HepG2 (cell line): ENCODE measurements around the gene NOS1AP. TPM values are rescaled to one million over a fixed set of nuclear protein-coding genes. Genes with fewer than 3 reads are reported as not detected.

ENCODE experiments used
- ATAC-seq: fragments of 200-7000 bp; cut with Tn5 transposase; 3 replicates; pipeline ENCODE4 v1.9.1; 2020; ENCODE audit warnings: mild to moderate bottlenecking, moderate library complexity
- BruUV-seq: library from RNA; stranded (reverse); fragments of 400-500 nt; replicated peaks from 2 replicates; lab custom pipeline; 2021; lab: Mats Ljungman, UMichigan
- CTCF ChIA-PET: fragments of 300-600 bp; formaldehyde crosslinking; extraction: SDS; loops from one replicate; lab custom pipeline; 2021; ENCODE audit warnings: low total read pairs, inconsistent platforms, low intra/inter-chr PET ratio; lab: Yijun Ruan, JAX
- POLR2A ChIA-PET: fragments of 350-600 bp; sonication (Branson Sonifier 250); formaldehyde crosslinking; loops from one replicate; lab custom pipeline; 2020; ENCODE audit warnings: antibody characterized with exemption, inconsistent platforms; lab: Yijun Ruan, JAX
- DNase-seq: peaks from one replicate; pipeline ENCODE4 v3.0.0-alpha.2; 2015; ENCODE audit warnings: low spot score
- FAIRE-seq: peaks from 3 replicates; lab custom pipeline; 2011; peaks lifted over from hg19 to GRCh38; lab: Jason Lieb, UNC
- H2AFZ ChIP-seq: one replicate; pipeline ENCODE4 v1.6.1; 2011; ENCODE audit warnings: low read length, inconsistent platforms
- H3K27ac ChIP-seq: fragments of 300-600 bp; 3 replicates; pipeline ENCODE4 v1.8.0; 2011; ENCODE audit warnings: mixed run types, mild to moderate bottlenecking, mixed read lengths, low read length, inconsistent platforms; ENCODE audit not compliant: insufficient read depth; ENCODE audit errors: extremely low read length
- H3K27me3 ChIP-seq, 2 experiments: fragments of 200-600 bp in 1 of 2; 2 replicates in 1 of 2; 3 replicates in 1 of 2; pipeline versions ENCODE4 v1.6.0 to v1.8.0; 2011; ENCODE audit warnings: low read length in 2 of 2, mild to moderate bottlenecking in 2 of 2, moderate library complexity in 2 of 2, inconsistent platforms in 1 of 2; ENCODE audit not compliant: insufficient read depth in 2 of 2, control insufficient read depth in 1 of 2
- H3K36me3 ChIP-seq, 2 experiments: fragments of 200-600 bp in 1 of 2; replicated peaks in 1 of 2; 2 replicates in 1 of 2; 3 replicates in 1 of 2; pipeline versions ENCODE4 v1.5.1 to v1.8.0; 2011; ENCODE audit warnings: low read length in 2 of 2, inconsistent platforms in 1 of 2; ENCODE audit not compliant: insufficient read depth in 2 of 2, control insufficient read depth in 1 of 2
- H3K4me1 ChIP-seq: 2 replicates; pipeline ENCODE4 v1.5.1; 2012; ENCODE audit warnings: low read length, inconsistent platforms; ENCODE audit not compliant: insufficient read depth
- H3K4me2 ChIP-seq: 2 replicates; pipeline ENCODE4 v1.6.0; 2011; ENCODE audit warnings: low read depth, low read length, inconsistent platforms
- H3K4me3 ChIP-seq, 3 experiments: fragments of 200-600 bp in 1 of 3; sonication (generic), shearing (Covaris generic) in 1 of 3; replicated peaks in 1 of 3; 2 replicates each; pipeline ENCODE4 v1.5.1; 2011 to 2016; ENCODE audit warnings: low read length in 3 of 3, inconsistent platforms in 2 of 3, low read depth in 2 of 3, mild to moderate bottlenecking in 2 of 3, control low read depth in 1 of 3, mixed read lengths in 1 of 3; ENCODE audit not compliant: insufficient read depth in 1 of 3
- H3K79me2 ChIP-seq: one replicate; pipeline ENCODE4 v1.6.1; 2011; ENCODE audit warnings: low read length, inconsistent platforms; ENCODE audit not compliant: insufficient read depth
- H3K9ac ChIP-seq: 2 replicates; pipeline ENCODE4 v1.6.0; 2011; ENCODE audit warnings: mild to moderate bottlenecking, low read depth, low read length, inconsistent platforms; ENCODE audit not compliant: insufficient read depth
- H3K9me3 ChIP-seq: 2 replicates; pipeline ENCODE4 v1.5.1; 2012; ENCODE audit warnings: mild to moderate bottlenecking, low read length
- H4K20me1 ChIP-seq: 2 replicates; pipeline ENCODE4 v1.6.0; 2011; ENCODE audit warnings: inconsistent platforms, mild to moderate bottlenecking, low read length, moderate library complexity; ENCODE audit not compliant: insufficient read depth
- CREB1 ChIP-seq, 2 experiments: fragments of 450-650 bp in 1 of 2; IDR thresholded peaks; 2 replicates each; pipeline ENCODE4 v1.6.1; 2016 to 2017; ENCODE audit warnings: control low read depth in 1 of 2, mild to moderate bottlenecking in 1 of 2, missing compliant biosample characterization in 1 of 2, missing genetic modification characterization in 1 of 2
- CREM ChIP-seq, 2 experiments: sonication (generic) in 1 of 2; formaldehyde crosslinking in 1 of 2; IDR thresholded peaks; 2 replicates each; pipeline versions ENCODE4 v1.4.0 to v1.6.1; 2016 to 2020; ENCODE audit warnings: antibody characterized with exemption in 1 of 2, mild to moderate bottlenecking in 1 of 2, missing genetic modification reagents in 1 of 2
- TBX2 ChIP-seq: sonication (generic); formaldehyde crosslinking; IDR thresholded peaks from 2 replicates; pipeline ENCODE4 v1.5.0; 2020; ENCODE audit warnings: missing genetic modification reagents, mild to moderate bottlenecking, borderline replicate concordance
- ZBTB10 ChIP-seq: sonication (generic); formaldehyde crosslinking; IDR thresholded peaks from 2 replicates; pipeline ENCODE4 v1.4.0; 2020; ENCODE audit warnings: missing genetic modification reagents, borderline replicate concordance
- ZBTB4 ChIP-seq: sonication (generic); formaldehyde crosslinking; IDR thresholded peaks from 2 replicates; pipeline ENCODE4 v1.4.0; 2020; ENCODE audit warnings: missing genetic modification reagents, mild to moderate bottlenecking, borderline replicate concordance
- ZNF44 ChIP-seq: sonication (generic); formaldehyde crosslinking; IDR thresholded peaks from 2 replicates; pipeline ENCODE4 v1.5.1; 2020; ENCODE audit warnings: mild to moderate bottlenecking, missing genetic modification reagents
- WGBS: methylation state at CpG from one replicate; pipeline ENCODE4 v1.1.6; 2017; ENCODE audit warnings: low lambda C conversion rate; 5-methylcytosine and 5-hydroxymethylcytosine counted together
- in situ Hi-C: cut with HindIII; loops from 2 replicates; pipeline ENCODE4 v1.10.0; 2017; ENCODE audit warnings: low pct_unique_long_range_greater_than_20kb; ENCODE audit not compliant: extremely low pct_ligation_motif_present
- intact Hi-C: fragments of 100-400 bp; cut with micrococcal nuclease; formaldehyde crosslinking; loops from one replicate; pipeline ENCODE4 v1.10.0; 2022; ENCODE audit not compliant: unreplicated experiment
- polyA plus RNA-seq, 8 experiments: library from polyadenylated mRNA; depleted of rRNA in 3 of 8; stranded (reverse) in 7 of 8; unstranded in 1 of 8; fragments of >200 nt; fragmentation: Illumina TruSeq in 4 of 8; extraction: Trizol in 4 of 8; gene quantifications; 2 replicates each; pipeline versions ENCODE4 v1.2.1 to v1.2.3, GENCODE V29; 2011 to 2016; ENCODE audit warnings: low read depth in 4 of 8, missing spikeins in 1 of 8, mixed read lengths in 1 of 8; ENCODE audit not compliant: insufficient read depth in 1 of 8
- total RNA-seq, 5 experiments: library from RNA; depleted of rRNA; stranded (reverse); fragments of >200 nt; fragmentation: Illumina TruSeq; extraction: Trizol; gene quantifications; 2 replicates each; pipeline ENCODE4 v1.2.3, GENCODE V29; 2016; ENCODE audit warnings: low read depth in 1 of 5
- TF ChIP-seq, protein P1 (sequence below): sonication (generic); formaldehyde crosslinking; conservative IDR thresholded peaks from 2 replicates; pipeline ENCODE4 v1.4.0; 2020; ENCODE audit warnings: mild to moderate bottlenecking, missing genetic modification reagents, moderate library complexity

The NOS1AP gene
- total and polyA plus RNA-seq, 2 of the 13 experiments (the other 11 are each of a cell fraction or from before 2014, with no cell fraction given) = 2.0 to 3.3 TPM

- Histone ChIP-seq H3K4me2 (0 out of 2 replicates have a peak overlapping the region, but pooled peaks have one; percentile 10), H3K27ac (no peak overlapping the region), H3K36me3 (no peaks in the 10 kb centered on the region; a peak in 2 of 5 replicates), H3K27me3 (no peaks in the 10 kb centered on the region), H3K79me2 (peaks cover 2% of the 10 kb centered on the region), H3K9me3 (no peaks in the 10 kb centered on the region), H4K20me1 (no peaks in the 10 kb centered on the region), H3K4me3 (no peak overlapping the region), H2AFZ (no peak overlapping the region), H3K4me1 (peaks cover 58% of the 10 kb centered on the region), H3K9ac (no peak overlapping the region)
- intact Hi-C loops = no loop called here
- BruUV-seq = no TSS peak
- FAIRE-seq (no peak), DNase-seq (peak; percentile 53), ATAC-seq (peak; percentile 71)
- in situ Hi-C loops = no loop called here
- CTCF ChIA-PET = no interaction called here
- POLR2A ChIA-PET = no interaction called here
- 29% methylated on average over 4 of the region's 4 CpGs for WGBS
- no peak for TF ChIP-seq ZBTB4
- TF ChIP-seq TBX2 (CRISPR knock-in tag) = peak; percentile 68; the same call in 1 of the 2 replicates
- TF ChIP-seq ZNF44 = no peak
- TF ChIP-seq CREM (IDR thresholded peaks at IDR 0.05) = peak; percentile 31; the same call in 1 of the 2 replicates
- TF ChIP-seq CREM (CRISPR knock-in tag; IDR thresholded peaks at IDR 0.05) = no peak
- TF ChIP-seq ZBTB10 (CRISPR knock-in tag) = no peak
- no peak for TF ChIP-seq CREB1 (IDR thresholded peaks at IDR 0.05)
- 0 out of 2 replicates have a peak, but pooled peaks have one; percentile 42 for TF ChIP-seq CREB1 (CRISPR knock-in tag; IDR thresholded peaks at IDR 0.05)
- TF ChIP-seq, protein P1, sequence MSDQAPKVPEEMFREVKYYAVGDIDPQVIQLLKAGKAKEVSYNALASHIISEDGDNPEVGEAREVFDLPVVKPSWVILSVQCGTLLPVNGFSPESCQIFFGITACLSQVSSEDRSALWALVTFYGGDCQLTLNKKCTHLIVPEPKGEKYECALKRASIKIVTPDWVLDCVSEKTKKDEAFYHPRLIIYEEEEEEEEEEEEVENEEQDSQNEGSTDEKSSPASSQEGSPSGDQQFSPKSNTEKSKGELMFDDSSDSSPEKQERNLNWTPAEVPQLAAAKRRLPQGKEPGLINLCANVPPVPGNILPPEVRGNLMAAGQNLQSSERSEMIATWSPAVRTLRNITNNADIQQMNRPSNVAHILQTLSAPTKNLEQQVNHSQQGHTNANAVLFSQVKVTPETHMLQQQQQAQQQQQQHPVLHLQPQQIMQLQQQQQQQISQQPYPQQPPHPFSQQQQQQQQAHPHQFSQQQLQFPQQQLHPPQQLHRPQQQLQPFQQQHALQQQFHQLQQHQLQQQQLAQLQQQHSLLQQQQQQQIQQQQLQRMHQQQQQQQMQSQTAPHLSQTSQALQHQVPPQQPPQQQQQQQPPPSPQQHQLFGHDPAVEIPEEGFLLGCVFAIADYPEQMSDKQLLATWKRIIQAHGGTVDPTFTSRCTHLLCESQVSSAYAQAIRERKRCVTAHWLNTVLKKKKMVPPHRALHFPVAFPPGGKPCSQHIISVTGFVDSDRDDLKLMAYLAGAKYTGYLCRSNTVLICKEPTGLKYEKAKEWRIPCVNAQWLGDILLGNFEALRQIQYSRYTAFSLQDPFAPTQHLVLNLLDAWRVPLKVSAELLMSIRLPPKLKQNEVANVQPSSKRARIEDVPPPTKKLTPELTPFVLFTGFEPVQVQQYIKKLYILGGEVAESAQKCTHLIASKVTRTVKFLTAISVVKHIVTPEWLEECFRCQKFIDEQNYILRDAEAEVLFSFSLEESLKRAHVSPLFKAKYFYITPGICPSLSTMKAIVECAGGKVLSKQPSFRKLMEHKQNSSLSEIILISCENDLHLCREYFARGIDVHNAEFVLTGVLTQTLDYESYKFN (CRISPR knock-in tag) = 0 out of 2 replicates have a peak, but pooled peaks have one; percentile 35
Measured at GRCh38 chr1:162240577-162240976, 171.1 kb downstream of the NOS1AP start.
